GM21515 (cell line): ENCODE measurements around the gene MDGA2.

Experiments used
- ATAC-seq: cut with Tn5 transposase; IDR thresholded peaks from one replicate; pipeline ENCODE4 v1.9.1; 2021; ENCODE audit not compliant: unreplicated experiment

MDGA2 gene

DNA sequence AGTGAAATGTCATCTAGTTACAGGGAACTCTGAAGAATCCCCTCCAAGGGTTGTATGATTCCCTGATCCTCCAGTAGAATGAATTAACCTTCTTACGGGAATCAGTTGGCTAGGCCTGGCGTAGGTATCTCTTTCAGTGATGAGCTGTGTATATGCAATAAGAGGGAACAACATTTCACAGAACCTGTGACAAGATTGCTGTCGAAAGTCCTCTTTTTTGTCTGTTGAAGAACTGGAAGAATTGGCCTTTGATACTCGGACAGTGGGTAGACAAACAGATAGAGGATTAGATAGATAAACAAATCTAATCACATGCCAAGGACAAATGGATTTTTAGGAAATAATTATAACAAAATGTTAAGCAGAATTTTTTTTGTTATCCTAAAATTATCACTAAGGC lies 184.6 kb downstream of the MDGA2 start:
- no peak for ATAC-seq

- ATAC-seq = no peak
Measured at GRCh38 chr14:47490353-47490752, 185.1 kb downstream of the MDGA2 start.

DNA sequence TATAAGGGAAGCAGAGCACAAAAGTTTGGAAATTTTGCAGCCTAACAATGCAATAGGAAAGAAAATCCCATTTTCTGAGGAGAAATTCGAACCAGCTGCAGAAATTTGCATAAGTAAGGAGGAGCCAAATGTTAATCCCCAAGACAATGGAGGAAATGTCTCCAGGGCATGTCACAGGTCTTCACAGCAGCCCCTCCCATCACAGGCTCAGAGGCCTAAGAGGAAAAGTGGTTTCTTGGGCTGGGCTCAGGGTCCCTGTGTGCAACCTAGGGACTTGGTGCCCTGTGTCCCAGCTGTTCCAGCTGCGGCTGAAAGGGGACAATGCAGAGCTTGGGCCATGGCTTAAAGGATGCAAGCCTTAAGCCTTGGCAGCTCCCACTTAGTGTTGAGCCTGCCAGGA lies 190.0 kb downstream of the MDGA2 start:
- ATAC-seq = no peak

GRCh38 chr14:47483449-47483848 lies 192.0 kb downstream of the MDGA2 start:
- ATAC-seq = no peak

- ATAC-seq = no peak
Measured at GRCh38 chr14:47471075-47471474, 204.3 kb downstream of the MDGA2 start.

GRCh38 chr14:47466916-47467315 lies 208.5 kb downstream of the MDGA2 start:
- no peak for ATAC-seq

DNA sequence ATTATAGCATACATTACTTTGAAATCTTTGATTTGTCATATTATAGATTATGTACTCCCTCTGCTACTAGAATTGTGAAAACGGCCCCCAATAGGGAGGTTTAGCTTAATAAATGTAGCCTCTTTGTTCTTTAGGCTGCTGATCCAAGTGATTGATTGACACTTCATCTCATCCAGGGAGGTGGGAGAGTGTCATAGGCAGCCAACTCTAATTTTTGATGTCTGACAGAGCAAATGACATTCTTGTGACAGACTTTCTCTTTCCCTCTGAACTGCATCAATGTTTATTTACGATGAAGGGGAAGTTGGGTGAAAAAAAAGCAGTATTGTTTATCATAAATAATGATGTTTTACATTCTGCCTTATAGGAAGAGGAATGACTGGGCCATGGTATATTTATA lies 221.4 kb downstream of the MDGA2 start:
- ATAC-seq = no peak

DNA sequence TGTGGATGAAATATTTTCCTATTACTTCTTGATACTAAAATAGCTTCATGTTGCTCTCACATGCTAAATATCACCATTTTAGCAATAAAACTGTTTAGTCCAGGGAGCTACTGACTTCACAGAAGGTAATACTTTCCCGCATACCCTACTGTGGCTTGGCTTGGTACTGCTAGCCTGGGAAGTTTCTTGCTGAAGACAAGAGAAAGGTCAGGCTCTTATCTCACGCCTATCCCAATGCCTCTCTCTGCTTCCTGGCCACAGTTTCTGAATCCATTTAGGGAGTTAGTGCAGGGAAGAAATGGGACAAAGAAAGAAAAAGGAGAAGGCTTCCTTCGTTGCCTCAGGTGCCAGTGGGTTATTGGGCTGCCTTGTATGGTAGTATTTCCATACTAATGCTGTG lies 228.3 kb downstream of the MDGA2 start:
- ATAC-seq = no peak

- ATAC-seq = no peak
Measured at GRCh38 chr14:47442211-47442610, 233.2 kb downstream of the MDGA2 start.

DNA sequence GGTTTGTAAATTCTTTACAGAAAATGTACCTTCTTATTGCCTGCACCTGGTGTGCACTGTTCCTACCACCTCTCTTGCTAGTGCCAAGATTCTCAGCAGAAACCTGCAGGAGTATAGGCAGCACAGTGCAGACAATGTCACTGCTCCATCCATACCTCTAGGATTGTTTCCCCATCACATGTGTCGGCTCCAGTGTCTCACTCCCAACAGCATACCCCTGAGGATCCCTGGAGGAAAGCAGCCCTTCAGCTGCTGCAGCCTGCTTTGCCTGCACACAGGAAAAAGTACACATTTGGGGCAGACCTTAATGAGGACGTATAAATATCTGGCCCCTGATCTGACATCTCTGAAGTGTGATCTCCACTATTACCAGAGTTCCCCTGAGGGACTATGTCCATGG lies 235.5 kb downstream of the MDGA2 start:
- no peak for ATAC-seq

- no peak for ATAC-seq
Measured at GRCh38 chr14:47438650-47439140, 236.7 kb downstream of the MDGA2 start.

GRCh38 chr14:47435331-47435965 lies 240.0 kb downstream of the MDGA2 start:
- no peak for ATAC-seq

GRCh38 chr14:47427629-47428028 lies 247.8 kb downstream of the MDGA2 start:
- no peak for ATAC-seq

DNA sequence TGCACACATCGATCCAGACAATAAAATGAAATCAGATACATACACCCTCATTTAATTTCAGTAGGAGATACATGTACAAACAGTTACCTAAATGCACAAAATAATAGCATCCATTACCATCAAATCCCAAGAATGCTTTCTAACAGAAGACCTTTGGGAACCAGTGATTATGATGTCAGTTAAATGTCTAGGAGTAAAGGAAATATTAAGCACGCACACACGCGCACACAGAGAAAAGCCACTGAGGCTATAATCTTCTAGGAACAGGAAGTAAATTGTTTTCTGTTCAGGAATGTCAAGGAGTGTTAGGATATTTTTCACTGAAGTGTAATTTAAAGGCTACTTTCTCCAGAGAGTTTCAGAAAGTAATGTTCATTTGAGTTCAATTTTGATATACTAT lies 250.1 kb downstream of the MDGA2 start:
- ATAC-seq = no peak

- ATAC-seq = no peak
Measured at GRCh38 chr14:47422191-47422590, 253.2 kb downstream of the MDGA2 start.

DNA sequence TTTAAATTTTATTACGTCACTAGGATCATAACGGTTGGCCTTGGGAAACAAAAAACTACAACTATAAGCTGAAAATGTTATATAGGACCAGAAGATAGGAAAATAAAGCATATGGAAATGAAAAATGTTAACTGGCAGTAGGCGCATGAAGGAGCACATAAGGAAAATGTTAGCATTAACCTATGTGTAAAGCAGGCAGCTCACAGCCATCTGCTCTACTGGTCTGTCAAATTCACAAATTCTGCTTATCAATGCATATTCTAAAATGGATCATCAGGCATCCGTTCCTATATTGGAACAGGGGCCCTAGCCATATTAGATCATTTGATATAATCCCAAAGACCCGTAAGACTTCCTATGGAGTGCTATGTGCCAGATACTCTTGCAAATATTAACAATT lies 263.9 kb downstream of the MDGA2 start:
- ATAC-seq = no peak

GRCh38 chr14:47392326-47392725 lies 283.1 kb downstream of the MDGA2 start:
- no peak for ATAC-seq

- no peak for ATAC-seq
Measured at GRCh38 chr14:47390831-47391504, 284.4 kb downstream of the MDGA2 start.

DNA sequence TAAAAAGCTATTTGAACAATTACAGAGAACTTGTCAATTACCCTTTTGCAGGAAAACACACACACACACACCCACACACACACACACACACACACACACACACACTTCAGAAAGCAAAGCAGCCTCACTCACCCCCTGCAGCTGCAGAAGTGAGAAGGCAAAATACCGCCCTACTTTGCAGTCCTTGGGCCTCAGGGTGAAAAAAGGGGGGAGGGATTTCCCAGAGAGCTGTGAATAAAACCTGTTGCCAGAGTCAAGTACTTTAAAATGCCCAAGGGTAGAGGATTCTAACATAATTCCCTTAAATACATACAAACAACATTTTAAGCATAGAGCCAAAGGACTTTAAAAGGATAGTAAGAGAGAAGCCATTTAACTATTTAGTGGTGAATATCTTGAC lies 285.9 kb downstream of the MDGA2 start:
- ATAC-seq = no peak

DNA sequence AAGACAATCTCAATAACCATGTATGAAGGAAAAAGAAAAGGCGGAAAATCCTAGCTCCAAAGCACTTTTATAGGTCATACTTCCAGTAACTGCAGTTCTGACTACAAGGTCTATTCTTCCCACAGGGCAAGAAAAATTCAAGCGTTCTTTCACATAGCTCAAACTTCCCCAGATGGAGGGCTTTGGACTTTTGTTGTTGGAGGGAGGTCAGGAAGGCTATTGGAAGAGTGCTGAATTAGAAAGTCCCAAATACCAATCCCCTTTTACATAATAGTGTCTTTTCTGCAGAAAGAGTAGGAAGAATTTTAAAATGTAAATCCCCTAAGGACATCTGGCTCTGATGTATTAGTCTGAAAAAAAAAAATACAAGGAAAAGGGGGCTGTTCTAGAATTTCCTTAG lies 309.4 kb downstream of the MDGA2 start:
- ATAC-seq = no peak

- no peak for ATAC-seq
Measured at GRCh38 chr14:47365233-47365632, 310.2 kb downstream of the MDGA2 start.

- ATAC-seq = no peak
Measured at GRCh38 chr14:47353186-47353585, 322.2 kb downstream of the MDGA2 start.

GRCh38 chr14:47346849-47347248 lies 328.6 kb downstream of the MDGA2 start:
- ATAC-seq = no peak
